ENCODE data around the gene CACNA2D3.

GRCh38 chr3:54900838-54901591 lies 778.7 kb downstream of the CACNA2D3 start:
- TF ChIP-seq CTCF (IDR thresholded peaks at IDR 0.05) = no peak
- no peak for TF ChIP-seq ZFX (IDR thresholded peaks at IDR 0.05; ENCODE audit: borderline replicate concordance)
